Activated T-helper 2 cell treated with anti-CD3 and anti-CD28 coated beads, Interferon-gamma antibody, Interleukin-2, Interleukin-4, amounts not matched to agents 10 μg/mL and 5 μg/mL and 100 μg/mL, durations not matched to agents 14 hours and 24 hours and 36 hours (primary cell): ENCODE data around the gene HIRIP3. TPM values are rescaled to one million over a fixed set of nuclear protein-coding genes. Genes with fewer than 3 reads are reported as not detected.

ENCODE experiments used
- DNase-seq: peaks from one replicate; pipeline ENCODE4 v3.0.0; 2021; ENCODE audit warnings: low spot score
- H3K27ac Mint-ChIP-seq: one replicate; pipeline ENCODE4 v1.8.0; 2021; ENCODE audit warnings: mixed read lengths
- H3K27me3 Mint-ChIP-seq: one replicate; pipeline ENCODE4 v1.8.0; 2021; ENCODE audit warnings: low read depth, mixed read lengths
- H3K36me3 Mint-ChIP-seq: one replicate; pipeline ENCODE4 v1.8.0; 2021; ENCODE audit warnings: low read depth, mixed read lengths
- H3K4me1 Mint-ChIP-seq: one replicate; pipeline ENCODE4 v1.8.0; 2021; ENCODE audit warnings: low read depth, mixed read lengths
- H3K4me3 Mint-ChIP-seq: one replicate; pipeline ENCODE4 v1.8.0; 2021; ENCODE audit warnings: low read depth, mild to moderate bottlenecking, moderate library complexity, mixed read lengths
- H3K9me3 Mint-ChIP-seq: one replicate; pipeline ENCODE4 v1.8.0; 2021; ENCODE audit warnings: mixed read lengths
- intact Hi-C: fragments of 100-400 bp; cut with micrococcal nuclease; formaldehyde crosslinking; loops from one replicate; pipeline ENCODE4 v1.15.1; 2023
- total RNA-seq: library from RNA; stranded (reverse); gene quantifications from 2 replicates; pipeline ENCODE4 v1.2.3, GENCODE V29; 2022

The HIRIP3 gene
- total RNA-seq, 1 donor from 2014 or later, result 40.7 TPM

GRCh38 chr16:29990883-29991570 lies 4.4 kb downstream of the HIRIP3 start:
- DNase-seq, result no peak
- Mint-ChIP-seq H3K36me3 (peaks cover 63% of the 10 kb centered on the region), H3K27me3 (no peaks in the 10 kb centered on the region), H3K9me3 (no peaks in the 10 kb centered on the region), H3K4me3 (no peak overlapping the region), H3K27ac (no peak overlapping the region), H3K4me1 (peaks cover 13% of the 10 kb centered on the region)
- intact Hi-C loops, result loop anchor here (10.0 kb wide), 1 partner anchor 126 kb away; the partner anchor contains the start of gene CDIPT

DNA sequence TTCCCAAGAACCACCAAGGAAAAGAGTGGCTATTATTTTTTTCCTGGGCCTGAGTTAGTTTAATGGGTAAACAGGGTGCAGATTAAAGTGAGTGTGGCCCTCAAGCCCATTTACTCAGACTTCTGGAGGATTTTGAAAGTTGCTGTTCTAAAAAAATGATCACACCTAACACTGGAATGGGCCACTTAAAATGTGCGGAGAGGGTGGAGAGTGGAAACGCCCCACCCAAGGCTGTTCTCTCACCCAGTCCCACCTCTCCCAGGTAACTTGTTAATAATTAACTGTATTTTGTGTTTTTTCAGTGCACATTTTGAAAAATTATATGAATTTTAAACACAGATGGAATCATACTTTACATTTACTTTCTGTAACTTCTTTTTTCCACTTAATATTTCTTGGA lies 5.4 kb downstream of the HIRIP3 start:
- intact Hi-C loops, result loop anchor here (10.0 kb wide), 1 partner anchor 125 kb away; the partner anchor contains the start of gene CDIPT
- DNase-seq, result no peak
- Mint-ChIP-seq H3K27ac (no peak overlapping the region), H3K4me1 (peaks cover 13% of the 10 kb centered on the region), H3K4me3 (no peak overlapping the region), H3K36me3 (peaks cover 69% of the 10 kb centered on the region), H3K9me3 (no peaks in the 10 kb centered on the region), H3K27me3 (no peaks in the 10 kb centered on the region)

DNA sequence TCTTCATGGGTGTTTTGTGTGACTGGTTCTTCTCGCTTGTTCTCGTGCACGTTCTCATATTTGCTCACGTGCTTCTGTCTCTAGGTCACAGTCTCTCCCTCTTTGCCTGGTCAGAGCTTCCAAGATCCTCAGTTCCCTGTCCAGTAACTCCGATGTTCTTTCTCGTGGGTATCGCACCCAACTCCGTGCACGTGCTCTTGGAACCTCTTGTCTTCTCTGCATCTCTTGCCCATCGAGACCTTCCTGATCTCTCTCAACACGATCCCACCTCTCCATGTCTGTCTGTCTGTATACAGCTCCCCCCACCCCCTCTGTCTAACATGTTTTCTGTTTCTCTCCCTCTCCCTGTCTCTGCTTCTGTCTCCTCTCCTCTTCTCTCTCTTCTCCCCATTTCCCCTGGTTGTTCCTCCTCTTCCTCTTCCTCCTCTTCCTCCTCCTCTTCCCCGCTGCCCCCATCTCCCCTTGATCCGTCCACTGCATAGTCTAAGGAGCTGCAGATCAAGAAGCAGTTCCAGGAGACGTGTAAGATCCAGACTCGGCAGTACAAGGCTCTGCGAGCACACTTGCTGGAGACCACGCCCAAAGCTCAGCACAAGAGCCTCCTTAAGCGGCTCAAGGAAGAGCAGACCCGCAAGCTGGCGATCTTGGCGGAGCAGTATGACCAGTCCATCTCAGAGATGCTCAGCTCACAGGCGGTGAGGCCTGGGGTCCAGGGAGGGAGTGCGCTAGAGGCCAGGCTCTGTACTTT lies 6.1 kb downstream of the HIRIP3 start:
- peaks cover 69% of the 10 kb centered on the region for H3K36me3 Mint-ChIP-seq
- H3K27ac Mint-ChIP-seq, result no peak overlapping the region
- intact Hi-C loops, result no loop called here
- DNase-seq, result no peak
- H3K4me3 Mint-ChIP-seq, result no peak overlapping the region
- peaks cover 5% of the 10 kb centered on the region for H3K4me1 Mint-ChIP-seq
- no peaks in the 10 kb centered on the region for H3K27me3 Mint-ChIP-seq
- H3K9me3 Mint-ChIP-seq, result no peaks in the 10 kb centered on the region

- Mint-ChIP-seq H3K36me3 (peaks cover 71% of the 10 kb centered on the region), H3K27ac (no peak overlapping the region), H3K9me3 (no peaks in the 10 kb centered on the region), H3K4me1 (no peaks in the 10 kb centered on the region), H3K4me3 (no peak overlapping the region), H3K27me3 (no peaks in the 10 kb centered on the region)
- intact Hi-C loops, result no loop called here
- no peak for DNase-seq
These were observed 6.9 kb downstream of the HIRIP3 start for GRCh38 chr16:29988346-29989075.

DNA sequence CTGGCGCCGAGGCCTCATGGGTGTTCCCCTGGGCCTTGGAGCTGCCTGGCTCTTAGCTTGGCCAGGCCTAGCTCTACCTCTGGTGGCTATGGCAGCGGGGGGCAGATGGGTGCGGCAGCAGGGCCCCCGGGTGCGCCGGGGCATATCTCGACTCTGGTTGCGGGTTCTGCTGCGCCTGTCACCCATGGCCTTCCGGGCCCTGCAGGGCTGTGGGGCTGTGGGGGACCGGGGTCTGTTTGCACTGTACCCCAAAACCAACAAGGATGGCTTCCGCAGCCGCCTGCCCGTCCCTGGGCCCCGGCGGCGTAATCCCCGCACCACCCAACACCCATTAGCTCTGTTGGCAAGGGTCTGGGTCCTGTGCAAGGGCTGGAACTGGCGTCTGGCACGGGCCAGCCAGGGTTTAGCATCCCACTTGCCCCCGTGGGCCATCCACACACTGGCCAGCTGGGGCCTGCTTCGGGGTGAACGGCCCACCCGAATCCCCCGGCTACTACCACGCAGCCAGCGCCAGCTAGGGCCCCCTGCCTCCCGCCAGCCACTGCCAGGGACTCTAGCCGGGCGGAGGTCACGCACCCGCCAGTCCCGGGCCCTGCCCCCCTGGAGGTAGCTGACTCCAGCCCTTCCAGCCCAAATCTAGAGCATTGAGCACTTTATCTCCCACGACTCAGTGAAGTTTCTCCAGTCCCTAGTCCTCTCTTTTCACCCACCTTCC lies 7.9 kb downstream of the HIRIP3 start:
- Mint-ChIP-seq H3K27me3 (no peaks in the 10 kb centered on the region), H3K27ac (no peak overlapping the region), H3K4me3 (no peak overlapping the region), H3K9me3 (no peaks in the 10 kb centered on the region), H3K4me1 (no peaks in the 10 kb centered on the region), H3K36me3 (peaks cover 73% of the 10 kb centered on the region)
- intact Hi-C loops, result no loop called here
- DNase-seq, result no peak

DNA sequence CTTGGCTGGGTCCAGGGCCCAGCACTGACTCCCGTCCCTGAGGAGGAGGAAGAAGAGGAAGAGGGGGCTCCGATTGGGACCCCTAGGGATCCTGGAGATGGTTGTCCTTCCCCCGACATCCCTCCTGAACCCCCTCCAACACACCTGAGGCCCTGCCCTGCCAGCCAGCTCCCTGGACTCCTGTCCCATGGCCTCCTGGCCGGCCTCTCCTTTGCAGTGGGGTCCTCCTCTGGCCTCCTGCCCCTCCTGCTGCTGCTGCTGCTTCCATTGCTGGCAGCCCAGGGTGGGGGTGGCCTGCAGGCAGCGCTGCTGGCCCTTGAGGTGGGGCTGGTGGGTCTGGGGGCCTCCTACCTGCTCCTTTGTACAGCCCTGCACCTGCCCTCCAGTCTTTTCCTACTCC lies 8.5 kb downstream of the HIRIP3 start:
- intact Hi-C loops, result no loop called here
- DNase-seq, result no peak
- no peaks in the 10 kb centered on the region for H3K4me1 Mint-ChIP-seq
- no peaks in the 10 kb centered on the region for H3K9me3 Mint-ChIP-seq
- H3K27me3 Mint-ChIP-seq, result no peaks in the 10 kb centered on the region
- H3K27ac Mint-ChIP-seq, result no peak overlapping the region
- peaks cover 73% of the 10 kb centered on the region for H3K36me3 Mint-ChIP-seq
- no peak overlapping the region for H3K4me3 Mint-ChIP-seq

GRCh38 chr16:29986231-29986630 lies 9.2 kb downstream of the HIRIP3 start:
- no peak overlapping the region for H3K4me3 Mint-ChIP-seq
- no peak for DNase-seq
- H3K4me1 Mint-ChIP-seq, result no peaks in the 10 kb centered on the region
- H3K27me3 Mint-ChIP-seq, result no peaks in the 10 kb centered on the region
- H3K9me3 Mint-ChIP-seq, result no peaks in the 10 kb centered on the region
- intact Hi-C loops, result no loop called here
- H3K36me3 Mint-ChIP-seq, result peaks cover 71% of the 10 kb centered on the region
- no peak overlapping the region for H3K27ac Mint-ChIP-seq

GRCh38 chr16:29985271-29985811 lies 10.1 kb downstream of the HIRIP3 start:
- Mint-ChIP-seq H3K9me3 (no peaks in the 10 kb centered on the region), H3K4me3 (no peak overlapping the region), H3K27me3 (no peaks in the 10 kb centered on the region), H3K4me1 (no peaks in the 10 kb centered on the region), H3K36me3 (peaks cover 74% of the 10 kb centered on the region), H3K27ac (no peak overlapping the region)
- no peak for DNase-seq
- intact Hi-C loops, result no loop called here

- no peaks in the 10 kb centered on the region for H3K4me1 Mint-ChIP-seq
- H3K9me3 Mint-ChIP-seq, result no peaks in the 10 kb centered on the region
- no peak overlapping the region for H3K27ac Mint-ChIP-seq
- H3K27me3 Mint-ChIP-seq, result no peaks in the 10 kb centered on the region
- peaks cover 76% of the 10 kb centered on the region for H3K36me3 Mint-ChIP-seq
- H3K4me3 Mint-ChIP-seq, result no peak overlapping the region
- intact Hi-C loops, result no loop called here
- no peak for DNase-seq
These were observed 10.7 kb downstream of the HIRIP3 start for GRCh38 chr16:29984764-29985147.

DNA sequence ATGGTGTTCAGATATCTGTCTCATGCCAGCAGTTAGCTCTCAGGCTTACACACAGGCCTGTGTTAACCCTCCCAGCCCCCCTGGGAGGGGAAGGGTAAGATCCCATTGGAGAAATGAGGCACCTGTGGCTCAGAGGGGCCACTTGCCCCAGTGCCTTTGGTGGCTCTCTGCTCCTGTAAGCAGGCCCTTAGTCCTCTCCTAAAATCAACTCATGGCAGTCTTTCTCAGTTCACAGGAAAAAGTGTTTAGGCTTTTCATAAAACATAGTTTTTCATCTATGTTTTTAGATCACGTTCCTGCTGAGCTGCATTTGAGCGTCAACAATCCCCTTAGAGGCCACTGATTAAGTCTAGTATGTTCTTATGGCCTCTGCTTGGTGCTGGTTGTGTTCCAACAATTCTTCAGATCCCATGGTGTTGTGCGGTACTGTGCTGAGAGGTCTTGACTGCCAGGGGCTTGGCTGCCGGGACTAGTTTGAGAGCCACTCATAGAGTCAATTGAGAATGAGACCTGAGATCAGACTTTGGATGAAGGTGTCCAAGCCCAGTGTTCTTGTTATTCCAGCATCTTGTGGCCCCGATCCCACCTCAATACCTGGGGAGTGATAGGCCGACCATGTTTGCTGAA lies 11.2 kb downstream of the HIRIP3 start:
- intact Hi-C loops, result no loop called here
- H3K36me3 Mint-ChIP-seq, result peaks cover 76% of the 10 kb centered on the region

DNA sequence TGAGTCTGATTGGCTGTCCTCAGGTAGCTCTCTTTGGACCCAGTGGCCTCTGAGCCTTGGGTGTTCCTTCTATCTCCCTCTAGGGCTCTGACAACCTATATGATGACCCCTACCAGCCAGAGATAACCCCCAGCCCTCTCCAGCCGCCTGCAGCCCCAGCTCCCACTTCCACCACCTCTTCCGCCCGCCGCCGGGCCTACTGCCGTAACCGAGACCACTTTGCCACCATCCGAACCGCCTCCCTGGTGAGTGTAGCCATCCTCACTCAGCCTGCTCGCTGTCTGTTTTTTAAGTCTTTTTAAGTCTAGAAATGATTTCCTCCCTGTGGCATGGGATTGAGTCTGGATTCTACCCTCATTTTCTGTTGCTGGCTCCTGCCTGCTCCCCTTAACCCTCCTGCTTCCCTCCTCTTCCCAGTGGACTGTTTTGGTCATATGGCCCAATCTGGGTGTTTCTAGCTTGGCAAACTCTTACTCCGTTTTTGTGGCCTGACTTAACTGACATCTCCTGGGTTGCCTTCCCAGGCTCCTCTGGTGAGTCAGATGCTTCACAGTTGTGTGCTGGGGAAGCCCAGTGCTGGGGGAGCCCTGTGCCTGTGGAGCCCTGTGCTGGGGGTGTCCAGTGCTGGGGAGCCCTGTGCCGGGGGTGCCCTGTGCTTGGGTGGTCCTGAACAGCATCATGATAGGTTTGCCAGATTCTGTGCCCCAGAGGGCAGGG lies 11.8 kb downstream of the HIRIP3 start:
- no peaks in the 10 kb centered on the region for H3K27me3 Mint-ChIP-seq
- no peaks in the 10 kb centered on the region for H3K9me3 Mint-ChIP-seq
- intact Hi-C loops, result no loop called here
- H3K4me3 Mint-ChIP-seq, result no peak overlapping the region
- no peak for DNase-seq
- H3K4me1 Mint-ChIP-seq, result no peaks in the 10 kb centered on the region
- peak overlapping the region; percentile 49 for H3K27ac Mint-ChIP-seq
- H3K36me3 Mint-ChIP-seq, result peaks cover 78% of the 10 kb centered on the region

More for the DNA sequence above, 11.2 kb downstream of the HIRIP3 start:
- DNase-seq, result no peak
- H3K27ac Mint-ChIP-seq, result no peak overlapping the region
- no peaks in the 10 kb centered on the region for H3K4me1 Mint-ChIP-seq
- no peaks in the 10 kb centered on the region for H3K9me3 Mint-ChIP-seq
- H3K4me3 Mint-ChIP-seq, result no peak overlapping the region
- H3K27me3 Mint-ChIP-seq, result no peaks in the 10 kb centered on the region
